Spleen (tissue), 11 donors: Measurements from ENCODE around the gene PCLO. TPM values are rescaled to one million over a fixed set of nuclear protein-coding genes. Genes with fewer than 3 reads are reported as not detected.

Experiments used
- DNase-seq: peaks from one replicate; pipeline ENCODE4 v3.0.0-alpha.2; 2020
- H3K27ac ChIP-seq, 8 donors: fragments of 200-600 bp; sonication (generic) in 7 of 8; 1 replicate in 4 of 8; 2 replicates in 4 of 8; pipeline versions ENCODE4 v1.5.0 to v1.8.0; 2016 to 2021; ENCODE audit warnings: inconsistent platforms in 4 of 8, mild to moderate bottlenecking in 4 of 8, moderate library complexity in 1 of 8
- H3K27me3 ChIP-seq, 7 donors: fragments of 200-600 bp; sonication (generic) in 6 of 7; replicated peaks in 1 of 7; 1 replicate in 4 of 7; 2 replicates in 3 of 7; pipeline versions ENCODE4 v1.5.0 to v1.8.0; 2016 to 2021; ENCODE audit warnings: inconsistent platforms in 3 of 7, mild to moderate bottlenecking in 1 of 7
- H3K36me3 ChIP-seq, 6 donors: fragments of 200-600 bp; sonication (generic) in 5 of 6; 1 replicate in 4 of 6; 2 replicates in 2 of 6; pipeline versions ENCODE4 v1.5.0 to v1.8.0; 2016 to 2021; ENCODE audit warnings: inconsistent platforms in 2 of 6
- H3K4me1 ChIP-seq, 6 donors: fragments of 200-600 bp; sonication (generic) in 5 of 6; 1 replicate in 3 of 6; 2 replicates in 3 of 6; pipeline versions ENCODE4 v1.5.0 to v1.8.0; 2016 to 2021; ENCODE audit warnings: inconsistent platforms in 3 of 6
- H3K4me3 ChIP-seq, 8 donors: fragments of 200-600 bp; sonication (generic) in 7 of 8; 1 replicate in 4 of 8; 2 replicates in 4 of 8; pipeline versions ENCODE4 v1.5.0 to v1.8.0; 2016 to 2021; ENCODE audit warnings: inconsistent platforms in 4 of 8, mild to moderate bottlenecking in 4 of 8, moderate library complexity in 2 of 8
- H3K9me3 ChIP-seq, 8 donors: fragments of 200-600 bp; sonication (generic) in 7 of 8; 1 replicate in 4 of 8; 2 replicates in 4 of 8; pipeline versions ENCODE4 v1.5.0 to v1.8.0; 2016 to 2021; ENCODE audit warnings: inconsistent platforms in 4 of 8
- POLR2A ChIP-seq, 3 donors: fragments of 450-650 bp; IDR thresholded peaks; one replicate each; pipeline ENCODE4 v1.5.1; 2017; ENCODE audit warnings: antibody characterized with exemption in 3 of 3, mild to moderate bottlenecking in 1 of 3
- POLR2AphosphoS5 ChIP-seq, 3 donors: sonication (generic); formaldehyde crosslinking; IDR thresholded peaks; one replicate each; pipeline ENCODE4 v1.5.1; 2017; ENCODE audit warnings: antibody characterized with exemption in 3 of 3
- WGBS, 5 donors: extraction: QIAGEN DNeasy Blood & Tissue Kit in 3 of 5; methylation state at CpG; one replicate each; pipeline versions ENCODE4 v1.1.5 to v1.1.7; 2013 to 2018; 5-methylcytosine and 5-hydroxymethylcytosine counted together
- intact Hi-C: fragments of 100-400 bp; cut with DNase I; formaldehyde crosslinking; loops from one replicate; pipeline ENCODE4 v1.15.0; 2023; ENCODE audit warnings: low total_unique reads
- polyA plus RNA-seq, 3 donors: library from polyadenylated mRNA; stranded (reverse); fragments of 200-250 nt; gene quantifications; one replicate each; pipeline ENCODE4 v1.2.1, GENCODE V29; 2013
- total RNA-seq, 7 donors: library from RNA; depleted of rRNA in 3 of 7; stranded (reverse); fragments of >200 nt in 3 of 7; fragmentation: NEBNext Ultra II Directional in 4 of 7; extraction: Animal tissue kit (Norgen Biotek cat#: 25700) in 4 of 7; gene quantifications; one replicate each; pipeline versions ENCODE4 v1.1.0 to v1.2.1, GENCODE V29; 2016 to 2021
- TF ChIP-seq, protein P1 (sequence below), 11 experiments: fragments of 200-600 bp in 7 of 11; fragments of 450-650 bp in 4 of 11; sonication (generic) in 4 of 11; IDR thresholded peaks in 8 of 11; conservative IDR thresholded peaks in 3 of 11; 1 replicate in 7 of 11; 2 replicates in 4 of 11; pipeline versions ENCODE4 v1.4.0 to v1.8.0; 2016 to 2021; ENCODE audit warnings: antibody characterized with exemption in 11 of 11, inconsistent platforms in 4 of 11, mild to moderate bottlenecking in 1 of 11
- donor health status: healthy with polysubstance abuse.
- donor health status: DM: no; HTN: no; CAD: no; lungs with moderate emphysema.
- donor health status: DM: no; HTN: no; CAD: no.
- donor health status: Bipolar disorder and iron deficiency.
- donor health status: healthy.
- donor health status: DM: no; HTN: no; CAD: no.
- donor health status: DM: yes; HTN: yes; CAD: no.

Gene PCLO
- total and polyA plus RNA-seq, 10 donors = 0.05 to 9.9 (median 1.8) TPM

DNA sequence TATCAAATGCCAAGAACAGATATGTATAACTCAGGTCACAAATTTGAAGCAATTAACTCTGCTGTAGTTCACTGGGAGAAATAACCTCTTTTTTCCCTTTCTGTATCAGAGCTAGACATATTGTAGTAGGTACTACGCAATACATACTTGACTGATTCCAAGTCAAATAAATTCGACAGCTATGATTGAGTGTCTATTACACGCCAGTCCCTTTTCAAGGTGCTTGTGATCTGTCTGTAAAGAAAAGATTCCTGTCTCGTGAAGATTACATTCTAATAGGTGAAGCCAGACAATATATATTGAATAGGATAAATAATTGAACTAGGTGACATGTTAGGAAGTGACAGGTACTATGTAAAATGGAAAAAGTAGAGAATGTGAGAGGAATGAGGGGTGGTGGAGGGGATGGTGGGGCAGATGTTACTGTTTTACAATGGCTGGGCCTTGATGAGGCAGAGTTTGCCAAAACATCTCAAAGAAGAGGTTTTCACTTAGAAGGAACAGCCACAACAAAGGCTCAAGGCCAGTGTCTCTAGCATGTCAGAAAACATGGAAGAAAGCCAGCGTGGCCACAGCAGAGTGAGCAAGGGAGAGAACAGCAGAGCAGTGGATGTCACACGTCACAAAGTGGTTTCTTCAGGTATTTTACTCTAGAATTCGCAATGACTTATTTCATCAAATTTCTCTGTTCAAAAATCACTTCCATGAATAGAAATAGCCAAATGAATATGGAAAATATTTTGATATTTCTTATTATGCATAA lies 436.5 kb downstream of the PCLO start:
- 81 to 92% (median 87%) methylated on average over 7 of the region's 7 CpGs for WGBS, 5 donors
- Histone ChIP-seq H3K36me3 (no peaks in the 10 kb centered on the region), H3K27ac (no peak overlapping the region), H3K9me3 (no peaks in the 10 kb centered on the region), H3K4me1 (no peaks in the 10 kb centered on the region), H3K4me3 (no peak overlapping the region), H3K27me3 (no peaks in the 10 kb centered on the region)
- intact Hi-C loops = no loop called here
- no peak for DNase-seq
- TF ChIP-seq, protein P1, sequence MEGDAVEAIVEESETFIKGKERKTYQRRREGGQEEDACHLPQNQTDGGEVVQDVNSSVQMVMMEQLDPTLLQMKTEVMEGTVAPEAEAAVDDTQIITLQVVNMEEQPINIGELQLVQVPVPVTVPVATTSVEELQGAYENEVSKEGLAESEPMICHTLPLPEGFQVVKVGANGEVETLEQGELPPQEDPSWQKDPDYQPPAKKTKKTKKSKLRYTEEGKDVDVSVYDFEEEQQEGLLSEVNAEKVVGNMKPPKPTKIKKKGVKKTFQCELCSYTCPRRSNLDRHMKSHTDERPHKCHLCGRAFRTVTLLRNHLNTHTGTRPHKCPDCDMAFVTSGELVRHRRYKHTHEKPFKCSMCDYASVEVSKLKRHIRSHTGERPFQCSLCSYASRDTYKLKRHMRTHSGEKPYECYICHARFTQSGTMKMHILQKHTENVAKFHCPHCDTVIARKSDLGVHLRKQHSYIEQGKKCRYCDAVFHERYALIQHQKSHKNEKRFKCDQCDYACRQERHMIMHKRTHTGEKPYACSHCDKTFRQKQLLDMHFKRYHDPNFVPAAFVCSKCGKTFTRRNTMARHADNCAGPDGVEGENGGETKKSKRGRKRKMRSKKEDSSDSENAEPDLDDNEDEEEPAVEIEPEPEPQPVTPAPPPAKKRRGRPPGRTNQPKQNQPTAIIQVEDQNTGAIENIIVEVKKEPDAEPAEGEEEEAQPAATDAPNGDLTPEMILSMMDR (IDR thresholded peaks at IDR 0.05 in 8 of 11, conservative IDR thresholded peaks at IDR 0.05 in 3 of 11) = no peak
- TF ChIP-seq POLR2A (IDR thresholded peaks at IDR 0.05) = no peak

DNA sequence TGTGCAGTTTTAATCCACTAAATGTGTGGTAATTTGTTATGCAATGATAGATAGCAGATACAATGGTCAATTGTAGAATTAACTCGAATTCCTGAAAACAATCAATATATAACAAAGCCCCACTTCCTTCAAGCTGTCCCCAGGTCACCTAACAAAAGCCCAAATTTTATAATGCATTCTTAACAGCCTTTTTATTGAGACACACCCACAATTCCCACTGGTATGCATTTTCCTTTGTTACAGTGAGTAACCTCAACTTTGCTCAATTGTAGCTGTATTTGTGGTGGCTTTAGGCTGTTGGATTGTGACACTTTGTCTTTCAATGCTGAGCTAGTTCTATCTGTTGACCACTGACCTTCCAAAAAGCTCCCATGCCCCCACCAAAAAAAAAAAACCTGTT lies 439.3 kb downstream of the PCLO start:
- H3K4me1 ChIP-seq = no peaks in the 10 kb centered on the region
- H3K27ac ChIP-seq = no peak overlapping the region
- TF ChIP-seq, protein P1 (IDR thresholded peaks at IDR 0.05 in 8 of 11, conservative IDR thresholded peaks at IDR 0.05 in 3 of 11) = no peak
- TF ChIP-seq POLR2A (IDR thresholded peaks at IDR 0.05) (no peak), POLR2AphosphoS5 (IDR thresholded peaks at IDR 0.05) (no peak)
- intact Hi-C loops = no loop called here
- no peak for DNase-seq
- H3K9me3 ChIP-seq = no peaks in the 10 kb centered on the region
- H3K36me3 ChIP-seq = no peaks in the 10 kb centered on the region
- WGBS, 5 donors = 50 to 77% (median 72%) methylated on average over 1 of the region's 1 CpG
- no peak overlapping the region for H3K4me3 ChIP-seq
- no peaks in the 10 kb centered on the region for H3K27me3 ChIP-seq

DNA sequence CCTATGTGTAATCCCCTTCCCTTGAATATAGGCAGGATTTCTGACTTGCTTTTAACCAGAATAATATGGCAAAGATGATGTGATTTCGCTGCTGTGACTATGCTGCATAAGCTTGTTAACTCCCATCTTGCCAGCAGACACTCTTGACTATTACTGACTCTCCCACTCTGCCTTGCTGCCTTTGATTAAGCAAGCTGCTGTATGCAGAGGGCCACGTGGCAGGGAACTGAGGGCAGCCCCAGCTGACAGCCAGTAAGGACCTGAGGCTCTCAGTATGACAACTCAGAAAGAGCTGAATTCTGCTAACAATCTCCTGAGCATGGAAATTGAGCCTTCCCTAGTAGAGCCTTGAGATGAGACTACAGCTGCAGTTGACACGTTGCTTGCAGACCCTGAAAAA lies 439.7 kb downstream of the PCLO start:
- Histone ChIP-seq H3K27me3 (no peaks in the 10 kb centered on the region), H3K36me3 (no peaks in the 10 kb centered on the region), H3K4me3 (no peak overlapping the region), H3K4me1 (no peaks in the 10 kb centered on the region), H3K9me3 (no peaks in the 10 kb centered on the region), H3K27ac (no peak overlapping the region)
- intact Hi-C loops = no loop called here
- WGBS, 5 donors = 49 to 66% (median 52%) methylated on average over 3 of the region's 3 CpGs
- TF ChIP-seq POLR2A (IDR thresholded peaks at IDR 0.05) = no peak
- TF ChIP-seq, protein P1 (IDR thresholded peaks at IDR 0.05 in 8 of 11, conservative IDR thresholded peaks at IDR 0.05 in 3 of 11) = no peak
- TF ChIP-seq POLR2AphosphoS5 (IDR thresholded peaks at IDR 0.05) = no peak
- no peak for DNase-seq

DNA sequence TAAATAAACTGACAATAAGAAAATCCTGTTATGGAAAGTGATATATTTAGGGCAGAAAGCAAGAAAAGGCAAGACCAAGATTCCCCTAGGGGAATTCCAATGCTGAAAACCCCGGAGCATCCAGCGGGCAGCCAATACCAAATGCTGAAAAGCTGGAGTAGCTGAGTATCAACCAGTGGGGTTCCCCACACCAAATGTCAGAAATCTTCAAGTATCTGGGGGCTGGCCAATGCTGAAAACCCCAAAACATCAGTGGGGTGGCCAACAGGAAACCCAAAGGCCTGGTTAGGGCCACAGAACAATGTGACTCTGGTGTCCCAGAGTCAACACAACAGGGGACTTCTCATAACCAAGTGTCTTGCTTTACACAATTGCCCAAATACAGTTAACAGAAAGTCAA lies 447.3 kb downstream of the PCLO start:
- Histone ChIP-seq H3K27me3 (no peaks in the 10 kb centered on the region), H3K9me3 (no peaks in the 10 kb centered on the region), H3K4me3 (no peak overlapping the region), H3K36me3 (no peaks in the 10 kb centered on the region), H3K27ac (no peak overlapping the region), H3K4me1 (no peaks in the 10 kb centered on the region)
- 48 to 92% (median 78%) methylated on average over 2 of the region's 2 CpGs for WGBS, 5 donors
- DNase-seq = no peak
- intact Hi-C loops = no loop called here
- no peak for TF ChIP-seq POLR2AphosphoS5 (IDR thresholded peaks at IDR 0.05)
- TF ChIP-seq, protein P1 (IDR thresholded peaks at IDR 0.05 in 8 of 11, conservative IDR thresholded peaks at IDR 0.05 in 3 of 11) = no peak
- TF ChIP-seq POLR2A (IDR thresholded peaks at IDR 0.05) = no peak
